A673 (cell line): ENCODE results near the gene GNG5.

Experiments used
- EZH2 ChIP-seq: fragments of 200-600 bp; sonication (generic); IDR thresholded peaks from 2 replicates; pipeline ENCODE4 v1.6.1; 2017; ENCODE audit warnings: borderline replicate concordance, low read depth, mild to moderate bottlenecking, mixed read lengths, antibody characterized with exemption, low read length; ENCODE audit not compliant: poor library complexity, severe bottlenecking
- TF ChIP-seq, protein P1 (sequence below): fragments of 300-800, 200-600 bp; sonication (generic); conservative IDR thresholded peaks from 2 replicates; pipeline ENCODE4 v1.5.1; 2017; ENCODE audit warnings: low read depth, mild to moderate bottlenecking, antibody characterized with exemption, low read length, moderate library complexity, mixed read lengths

DNA sequence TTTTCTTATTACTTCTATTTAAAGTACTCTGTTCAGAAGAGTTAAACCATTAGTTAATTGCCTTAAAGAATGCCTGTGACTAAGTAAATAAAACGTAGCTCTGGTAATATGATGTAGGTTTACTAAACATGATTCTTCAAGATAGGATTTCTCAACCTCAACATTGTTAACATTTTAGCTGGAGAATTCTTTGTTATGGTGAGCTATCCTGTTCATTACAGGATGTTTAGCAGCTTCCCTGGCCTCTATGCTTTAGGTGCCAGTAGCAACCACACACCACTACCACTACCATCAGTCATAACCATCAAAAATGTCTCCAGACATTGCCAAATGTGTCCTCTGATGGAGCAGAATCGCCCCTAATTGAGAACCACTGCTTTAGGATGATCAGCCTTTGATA lies 16.6 kb downstream of the GNG5 start:
- no peak for TF ChIP-seq EZH2
- TF ChIP-seq, protein P1, sequence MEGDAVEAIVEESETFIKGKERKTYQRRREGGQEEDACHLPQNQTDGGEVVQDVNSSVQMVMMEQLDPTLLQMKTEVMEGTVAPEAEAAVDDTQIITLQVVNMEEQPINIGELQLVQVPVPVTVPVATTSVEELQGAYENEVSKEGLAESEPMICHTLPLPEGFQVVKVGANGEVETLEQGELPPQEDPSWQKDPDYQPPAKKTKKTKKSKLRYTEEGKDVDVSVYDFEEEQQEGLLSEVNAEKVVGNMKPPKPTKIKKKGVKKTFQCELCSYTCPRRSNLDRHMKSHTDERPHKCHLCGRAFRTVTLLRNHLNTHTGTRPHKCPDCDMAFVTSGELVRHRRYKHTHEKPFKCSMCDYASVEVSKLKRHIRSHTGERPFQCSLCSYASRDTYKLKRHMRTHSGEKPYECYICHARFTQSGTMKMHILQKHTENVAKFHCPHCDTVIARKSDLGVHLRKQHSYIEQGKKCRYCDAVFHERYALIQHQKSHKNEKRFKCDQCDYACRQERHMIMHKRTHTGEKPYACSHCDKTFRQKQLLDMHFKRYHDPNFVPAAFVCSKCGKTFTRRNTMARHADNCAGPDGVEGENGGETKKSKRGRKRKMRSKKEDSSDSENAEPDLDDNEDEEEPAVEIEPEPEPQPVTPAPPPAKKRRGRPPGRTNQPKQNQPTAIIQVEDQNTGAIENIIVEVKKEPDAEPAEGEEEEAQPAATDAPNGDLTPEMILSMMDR = no peak
